Left ventricle myocardium inferior (tissue), 1 donor: ENCODE measurements around the gene ACSM2B. TPM values are rescaled to one million over a fixed set of nuclear protein-coding genes. Genes with fewer than 3 reads are reported as not detected.
"Not testable (repeated sequence)": the region's sequence is repeated elsewhere in the genome, so short reads cannot be mapped to it uniquely, and the experiment has no call there.

Experiments
- DNase-seq: peaks from one replicate; pipeline ENCODE4 v3.0.0-alpha.2; 2020
- H3K27ac ChIP-seq: fragments of 200-600 bp; replicated peaks from 2 replicates; pipeline ENCODE4 v1.8.0; 2021
- H3K27me3 ChIP-seq: fragments of 200-600 bp; 2 replicates; pipeline ENCODE4 v1.8.0; 2021; ENCODE audit warnings: low read depth
- H3K36me3 ChIP-seq: fragments of 200-600 bp; 2 replicates; pipeline ENCODE4 v1.8.0; 2021
- H3K4me1 ChIP-seq: fragments of 200-600 bp; 2 replicates; pipeline ENCODE4 v1.8.0; 2021
- H3K4me3 ChIP-seq: fragments of 200-600 bp; 2 replicates; pipeline ENCODE4 v1.8.0; 2021; ENCODE audit warnings: mild to moderate bottlenecking, moderate library complexity
- H3K9me3 ChIP-seq: fragments of 200-600 bp; replicated peaks from 2 replicates; pipeline ENCODE4 v1.8.0; 2021
- intact Hi-C: fragments of 100-400 bp; cut with micrococcal nuclease; formaldehyde crosslinking; loops from one replicate; pipeline ENCODE4 v1.11.0; 2022
- total RNA-seq: library from RNA; stranded (reverse); fragmentation: NEBNext Ultra II Directional; extraction: Animal tissue kit (Norgen Biotek cat#: 25700); gene quantifications from one replicate; pipeline ENCODE4 v1.2.1, GENCODE V29; 2021
- TF ChIP-seq, protein P1 (sequence below): fragments of 200-600 bp; IDR thresholded peaks from 2 replicates; pipeline ENCODE4 v1.8.0; 2021; ENCODE audit warnings: antibody characterized with exemption, mild to moderate bottlenecking, borderline replicate concordance
- donor health status: DM: no; HTN: yes; CAD: no; lungs with severe emphysema.

The ACSM2B gene
- total RNA-seq, 1 donor from 2014 or later: not detected

GRCh38 chr16:20538687-20539086, 37.5 kb downstream of the ACSM2B start:
- no peaks in the 10 kb centered on the region for H3K4me1 ChIP-seq
- intact Hi-C loops: no loop called here
- TF ChIP-seq, protein P1, sequence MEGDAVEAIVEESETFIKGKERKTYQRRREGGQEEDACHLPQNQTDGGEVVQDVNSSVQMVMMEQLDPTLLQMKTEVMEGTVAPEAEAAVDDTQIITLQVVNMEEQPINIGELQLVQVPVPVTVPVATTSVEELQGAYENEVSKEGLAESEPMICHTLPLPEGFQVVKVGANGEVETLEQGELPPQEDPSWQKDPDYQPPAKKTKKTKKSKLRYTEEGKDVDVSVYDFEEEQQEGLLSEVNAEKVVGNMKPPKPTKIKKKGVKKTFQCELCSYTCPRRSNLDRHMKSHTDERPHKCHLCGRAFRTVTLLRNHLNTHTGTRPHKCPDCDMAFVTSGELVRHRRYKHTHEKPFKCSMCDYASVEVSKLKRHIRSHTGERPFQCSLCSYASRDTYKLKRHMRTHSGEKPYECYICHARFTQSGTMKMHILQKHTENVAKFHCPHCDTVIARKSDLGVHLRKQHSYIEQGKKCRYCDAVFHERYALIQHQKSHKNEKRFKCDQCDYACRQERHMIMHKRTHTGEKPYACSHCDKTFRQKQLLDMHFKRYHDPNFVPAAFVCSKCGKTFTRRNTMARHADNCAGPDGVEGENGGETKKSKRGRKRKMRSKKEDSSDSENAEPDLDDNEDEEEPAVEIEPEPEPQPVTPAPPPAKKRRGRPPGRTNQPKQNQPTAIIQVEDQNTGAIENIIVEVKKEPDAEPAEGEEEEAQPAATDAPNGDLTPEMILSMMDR: no peak
- no peaks in the 10 kb centered on the region for H3K36me3 ChIP-seq
- no peak overlapping the region for H3K27ac ChIP-seq
- no peak for DNase-seq
- H3K4me3 ChIP-seq: no peak overlapping the region
- H3K9me3 ChIP-seq: no peaks in the 10 kb centered on the region
- no peaks in the 10 kb centered on the region for H3K27me3 ChIP-seq

GRCh38 chr16:20538181-20538580, 38.0 kb downstream of the ACSM2B start:
- no peaks in the 10 kb centered on the region for H3K27me3 ChIP-seq
- TF ChIP-seq, protein P1: no peak
- no peaks in the 10 kb centered on the region for H3K9me3 ChIP-seq
- H3K4me3 ChIP-seq: no peak overlapping the region
- H3K4me1 ChIP-seq: no peaks in the 10 kb centered on the region
- no peak for DNase-seq
- no peak overlapping the region for H3K27ac ChIP-seq
- no peaks in the 10 kb centered on the region for H3K36me3 ChIP-seq
- intact Hi-C loops: no loop called here

- H3K27ac ChIP-seq, H3K36me3 ChIP-seq, H3K27me3 ChIP-seq, H3K4me1 ChIP-seq, H3K9me3 ChIP-seq, H3K4me3 ChIP-seq, intact Hi-C loops, DNase-seq: not testable (repeated sequence)
These were observed 39.5 kb downstream of the ACSM2B start for GRCh38 chr16:20536669-20537068.

DNA sequence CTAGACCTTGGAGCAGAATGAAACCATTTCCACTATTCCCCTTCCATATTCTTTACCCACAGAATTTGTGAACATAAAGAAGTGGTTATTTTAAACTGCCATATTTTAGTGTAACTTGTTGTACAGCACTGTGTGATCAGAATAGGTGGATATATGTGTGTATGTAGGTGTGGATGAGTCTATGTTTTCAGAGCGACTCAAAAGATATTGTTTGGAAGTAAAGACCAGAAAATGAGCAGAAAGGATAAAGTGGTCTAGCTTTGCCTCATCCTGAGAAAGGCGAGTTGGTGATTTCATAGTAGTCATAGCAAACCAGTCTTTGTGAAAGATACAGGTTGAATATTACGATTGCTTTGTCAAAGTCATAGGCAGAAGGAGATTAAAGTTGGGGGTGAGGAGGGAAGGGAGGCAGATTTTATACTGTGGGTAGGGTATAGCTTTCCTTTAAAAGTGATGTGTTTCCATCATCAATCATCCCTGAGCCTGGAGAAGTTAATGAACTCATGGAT, 43.8 kb downstream of the ACSM2B start:
- H3K27ac ChIP-seq, intact Hi-C loops, DNase-seq, H3K4me3 ChIP-seq, H3K4me1 ChIP-seq, H3K9me3 ChIP-seq, H3K36me3 ChIP-seq, H3K27me3 ChIP-seq: not testable (repeated sequence)

DNA sequence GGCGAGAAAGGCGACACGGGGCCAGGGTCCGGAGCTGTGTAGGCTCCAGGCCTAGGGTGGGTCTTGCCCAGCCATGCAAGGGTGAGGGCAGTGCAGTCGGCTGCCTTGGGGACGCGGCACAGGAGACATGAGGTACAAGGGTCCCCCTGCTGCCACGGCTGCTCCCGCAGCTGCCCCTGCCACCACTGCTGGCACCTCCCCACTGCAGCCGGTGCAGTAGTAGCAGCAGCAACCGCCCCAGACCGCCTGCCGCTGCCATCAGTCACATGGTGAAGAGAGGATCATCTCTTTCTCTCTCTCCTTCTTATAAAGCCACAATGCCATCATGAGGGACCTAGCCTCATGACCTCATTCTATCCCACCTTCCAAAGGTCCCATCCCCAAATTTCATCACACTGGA, 44.4 kb downstream of the ACSM2B start:
- H3K9me3 ChIP-seq, H3K36me3 ChIP-seq, H3K27ac ChIP-seq, H3K4me1 ChIP-seq, DNase-seq, H3K4me3 ChIP-seq, intact Hi-C loops, H3K27me3 ChIP-seq: not testable (repeated sequence)

- no peak for DNase-seq
- Histone ChIP-seq H3K4me3 (no peak overlapping the region), H3K36me3 (no peaks in the 10 kb centered on the region), H3K27ac (no peak overlapping the region), H3K9me3 (no peaks in the 10 kb centered on the region), H3K4me1 (peaks cover 11% of the 10 kb centered on the region), H3K27me3 (no peaks in the 10 kb centered on the region)
- intact Hi-C loops: no loop called here
- TF ChIP-seq, protein P1: no peak
These were observed 56.1 kb downstream of the ACSM2B start for GRCh38 chr16:20520103-20520502.

GRCh38 chr16:20519231-20519630, 56.9 kb downstream of the ACSM2B start:
- H3K27ac ChIP-seq: no peak overlapping the region
- H3K36me3 ChIP-seq: no peaks in the 10 kb centered on the region
- no peaks in the 10 kb centered on the region for H3K27me3 ChIP-seq
- H3K9me3 ChIP-seq: no peaks in the 10 kb centered on the region
- H3K4me3 ChIP-seq: no peak overlapping the region
- H3K4me1 ChIP-seq: peaks cover 11% of the 10 kb centered on the region
- TF ChIP-seq, protein P1: no peak
- DNase-seq: no peak
- intact Hi-C loops: no loop called here
